HL-60 (cell line): Measurements from ENCODE around the gene TSG101.

Experiments
- DNase-seq, 2 experiments: peaks; one replicate each; pipeline ENCODE4 v3.0.0-alpha.2; 2010 to 2020; ENCODE audit warnings: low read depth in 1 of 2, low spot score in 1 of 2
- H3K27ac ChIP-seq: fragments of 250-450 bp; sonication (Bioruptor Pico); replicated peaks from 2 replicates; pipeline ENCODE4 v1.5.1; 2020; ENCODE audit warnings: mild to moderate bottlenecking, moderate library complexity
- H3K27me3 ChIP-seq: fragments of 250-450 bp; sonication (Bioruptor Pico); 2 replicates; pipeline ENCODE4 v1.5.1; 2021; ENCODE audit warnings: mild to moderate bottlenecking, moderate library complexity; ENCODE audit not compliant: insufficient read depth, poor library complexity, severe bottlenecking
- H3K4me3 ChIP-seq: replicated peaks from 2 replicates; pipeline ENCODE4 v1.5.1; 2011; ENCODE audit warnings: mild to moderate bottlenecking, control low read depth, low read length; ENCODE audit not compliant: insufficient read depth
- GABPA ChIP-seq: IDR thresholded peaks from 2 replicates; pipeline ENCODE4 v1.6.1; 2012; ENCODE audit warnings: low read depth
- POLR2AphosphoS5 ChIP-seq: IDR thresholded peaks from 2 replicates; pipeline ENCODE4 v1.6.1; 2012; ENCODE audit warnings: low read depth
- SPI1 ChIP-seq: IDR thresholded peaks from 2 replicates; pipeline ENCODE4 v1.6.1; 2012; ENCODE audit warnings: low read depth, mild to moderate bottlenecking, borderline replicate concordance
- TF ChIP-seq, protein P1 (sequence below): IDR thresholded peaks from 2 replicates; pipeline ENCODE4 v1.6.1; 2012; ENCODE audit warnings: low read depth; ENCODE audit not compliant: insufficient replicate concordance
- TF ChIP-seq, protein P2 (sequence below): IDR thresholded peaks from one replicate; pipeline ENCODE4 v1.5.1; 2011; ENCODE audit warnings: low read length, control low read depth, inconsistent platforms; ENCODE audit not compliant: insufficient read depth

TSG101 gene

DNA sequence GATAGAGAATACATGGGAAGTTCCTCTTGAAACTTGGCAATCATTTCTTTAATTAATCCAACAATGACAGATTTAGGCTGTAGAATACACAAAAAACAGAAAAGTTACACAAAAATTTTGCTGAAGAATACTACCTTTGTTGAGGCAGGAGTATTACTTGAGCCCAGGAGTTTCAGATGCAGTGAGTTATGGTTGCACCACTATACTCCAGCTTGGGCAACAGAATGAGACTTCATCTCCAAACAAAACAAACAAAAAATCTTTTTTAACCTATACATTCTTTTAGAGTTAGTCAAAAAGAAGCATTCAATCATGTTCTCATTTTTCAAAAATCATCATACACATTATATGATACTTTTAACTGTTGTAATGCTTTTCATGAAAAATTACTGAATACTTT lies 39.7 kb upstream of the TSG101 start:
- TF ChIP-seq, protein P1, sequence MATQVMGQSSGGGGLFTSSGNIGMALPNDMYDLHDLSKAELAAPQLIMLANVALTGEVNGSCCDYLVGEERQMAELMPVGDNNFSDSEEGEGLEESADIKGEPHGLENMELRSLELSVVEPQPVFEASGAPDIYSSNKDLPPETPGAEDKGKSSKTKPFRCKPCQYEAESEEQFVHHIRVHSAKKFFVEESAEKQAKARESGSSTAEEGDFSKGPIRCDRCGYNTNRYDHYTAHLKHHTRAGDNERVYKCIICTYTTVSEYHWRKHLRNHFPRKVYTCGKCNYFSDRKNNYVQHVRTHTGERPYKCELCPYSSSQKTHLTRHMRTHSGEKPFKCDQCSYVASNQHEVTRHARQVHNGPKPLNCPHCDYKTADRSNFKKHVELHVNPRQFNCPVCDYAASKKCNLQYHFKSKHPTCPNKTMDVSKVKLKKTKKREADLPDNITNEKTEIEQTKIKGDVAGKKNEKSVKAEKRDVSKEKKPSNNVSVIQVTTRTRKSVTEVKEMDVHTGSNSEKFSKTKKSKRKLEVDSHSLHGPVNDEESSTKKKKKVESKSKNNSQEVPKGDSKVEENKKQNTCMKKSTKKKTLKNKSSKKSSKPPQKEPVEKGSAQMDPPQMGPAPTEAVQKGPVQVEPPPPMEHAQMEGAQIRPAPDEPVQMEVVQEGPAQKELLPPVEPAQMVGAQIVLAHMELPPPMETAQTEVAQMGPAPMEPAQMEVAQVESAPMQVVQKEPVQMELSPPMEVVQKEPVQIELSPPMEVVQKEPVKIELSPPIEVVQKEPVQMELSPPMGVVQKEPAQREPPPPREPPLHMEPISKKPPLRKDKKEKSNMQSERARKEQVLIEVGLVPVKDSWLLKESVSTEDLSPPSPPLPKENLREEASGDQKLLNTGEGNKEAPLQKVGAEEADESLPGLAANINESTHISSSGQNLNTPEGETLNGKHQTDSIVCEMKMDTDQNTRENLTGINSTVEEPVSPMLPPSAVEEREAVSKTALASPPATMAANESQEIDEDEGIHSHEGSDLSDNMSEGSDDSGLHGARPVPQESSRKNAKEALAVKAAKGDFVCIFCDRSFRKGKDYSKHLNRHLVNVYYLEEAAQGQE: no peak
- no peak for TF ChIP-seq GABPA
- TF ChIP-seq, protein P2, sequence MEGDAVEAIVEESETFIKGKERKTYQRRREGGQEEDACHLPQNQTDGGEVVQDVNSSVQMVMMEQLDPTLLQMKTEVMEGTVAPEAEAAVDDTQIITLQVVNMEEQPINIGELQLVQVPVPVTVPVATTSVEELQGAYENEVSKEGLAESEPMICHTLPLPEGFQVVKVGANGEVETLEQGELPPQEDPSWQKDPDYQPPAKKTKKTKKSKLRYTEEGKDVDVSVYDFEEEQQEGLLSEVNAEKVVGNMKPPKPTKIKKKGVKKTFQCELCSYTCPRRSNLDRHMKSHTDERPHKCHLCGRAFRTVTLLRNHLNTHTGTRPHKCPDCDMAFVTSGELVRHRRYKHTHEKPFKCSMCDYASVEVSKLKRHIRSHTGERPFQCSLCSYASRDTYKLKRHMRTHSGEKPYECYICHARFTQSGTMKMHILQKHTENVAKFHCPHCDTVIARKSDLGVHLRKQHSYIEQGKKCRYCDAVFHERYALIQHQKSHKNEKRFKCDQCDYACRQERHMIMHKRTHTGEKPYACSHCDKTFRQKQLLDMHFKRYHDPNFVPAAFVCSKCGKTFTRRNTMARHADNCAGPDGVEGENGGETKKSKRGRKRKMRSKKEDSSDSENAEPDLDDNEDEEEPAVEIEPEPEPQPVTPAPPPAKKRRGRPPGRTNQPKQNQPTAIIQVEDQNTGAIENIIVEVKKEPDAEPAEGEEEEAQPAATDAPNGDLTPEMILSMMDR: no peak
- no peak for TF ChIP-seq POLR2AphosphoS5
- TF ChIP-seq SPI1: no peak
- no peaks in the 10 kb centered on the region for H3K27me3 ChIP-seq
- H3K27ac ChIP-seq: no peak overlapping the region
- no peak for DNase-seq
- no peak overlapping the region for H3K4me3 ChIP-seq

GRCh38 chr11:18564149-18564548 lies 37.4 kb upstream of the TSG101 start:
- no peak overlapping the region for H3K4me3 ChIP-seq
- no peak for DNase-seq
- no peaks in the 10 kb centered on the region for H3K27me3 ChIP-seq
- no peak for TF ChIP-seq SPI1
- TF ChIP-seq POLR2AphosphoS5: no peak
- TF ChIP-seq, protein P2: no peak
- TF ChIP-seq GABPA: no peak
- TF ChIP-seq, protein P1: no peak
- H3K27ac ChIP-seq: no peak overlapping the region

DNA sequence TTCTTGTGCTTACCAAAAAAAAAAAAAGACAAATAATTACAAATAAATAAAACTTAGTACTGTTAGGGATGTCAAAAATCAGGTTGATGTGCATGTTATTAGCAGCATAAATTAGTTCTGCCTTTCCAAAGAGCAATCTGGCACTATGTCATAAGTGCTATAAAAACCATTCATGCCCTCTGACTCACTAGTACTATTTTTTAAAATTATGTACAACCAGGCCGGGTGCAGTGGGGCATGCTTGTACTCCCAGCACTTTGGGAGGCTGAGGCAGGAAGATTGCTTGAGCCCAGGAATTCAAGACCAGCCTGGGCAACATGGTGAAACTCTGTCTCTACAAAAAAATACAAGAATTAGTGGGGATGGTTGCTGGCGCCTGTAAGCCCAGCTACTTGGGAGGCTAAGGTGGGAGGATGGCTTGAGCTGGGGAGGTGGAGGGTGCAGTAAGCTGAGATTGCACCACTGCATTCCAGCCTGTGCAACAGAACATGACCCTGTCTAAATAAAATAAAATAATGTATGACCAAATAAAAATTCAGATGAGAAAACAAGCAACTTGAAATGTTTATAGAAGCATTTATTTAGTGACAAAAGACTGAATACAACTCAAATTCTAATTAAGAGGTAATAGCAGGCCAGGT lies 36.5 kb upstream of the TSG101 start:
- Histone ChIP-seq H3K4me3 (no peak overlapping the region), H3K27me3 (no peaks in the 10 kb centered on the region), H3K27ac (no peak overlapping the region)
- no peak for TF ChIP-seq GABPA
- TF ChIP-seq POLR2AphosphoS5: no peak
- TF ChIP-seq, protein P1: no peak
- no peak for TF ChIP-seq SPI1
- TF ChIP-seq, protein P2: no peak
- DNase-seq: no peak
